ENCODE measurements around the gene APLF. TPM values are rescaled to one million over a fixed set of nuclear protein-coding genes. Genes with fewer than 3 reads are reported as not detected.

Gene APLF
- total RNA-seq (1 to 10 TPM; 1.4 to 3.8 TPM), polyA plus RNA-seq (under 1 TPM; 0.18 to 0.58 TPM)

GRCh38 chr2:68467077-68467960 is at the start of gene APLF, which contains the start of gene FBXO48:
Gene APLF, plus strand, starts transcription at chr2:68467585. Its CDS starts 147 bp downstream, at chr2:68467732.
Gene FBXO48, minus strand, starts transcription at chr2:68467294. Its CDS starts 2,149 bp downstream, at chr2:68465145.
- H3K9ac ChIP-seq (ENCODE audit: low read depth in 1 of 2, low read length in 2 of 2), result peak within 1 kb of the TSS; percentile 90 to 91
- H3K4me3 ChIP-seq (ENCODE audit: low read depth in 1 of 3, low read length in 3 of 3), result peak within 1 kb of the TSS; percentile 84 to 99 (median 87)
- DNase-seq (ENCODE audit: low spot score), result peak; percentile 98
- H3K27ac ChIP-seq (ENCODE audit: low read depth in 1 of 2, low read length in 2 of 2), result peak within 1 kb of the TSS; percentile 78 to 89
- TF ChIP-seq REST (IDR thresholded peaks at IDR 0.05) (peak; percentile 86), MAX (IDR thresholded peaks at IDR 0.05) (peak; percentile 72), FOXA1 (IDR thresholded peaks at IDR 0.05) (no peak), GABPA (IDR thresholded peaks at IDR 0.05 in 1 of 2, conservative IDR thresholded peaks at IDR 0.05 in 1 of 2) (peak; percentile 56 to 82), TAF1 (conservative IDR thresholded peaks at IDR 0.05) (peak; percentile 58), YY1 (IDR thresholded peaks at IDR 0.05) (peak; percentile 96), FOXA2 (IDR thresholded peaks at IDR 0.05) (no peak), HNF4A (conservative IDR thresholded peaks at IDR 0.05) (peak; percentile 30 to 52), RXRA (IDR thresholded peaks at IDR 0.05) (peak; percentile 57 to 67), HNF4G (IDR thresholded peaks at IDR 0.05) (peak; percentile 26), ATF3 (IDR thresholded peaks at IDR 0.05) (peak; percentile 91), EGR1 (IDR thresholded peaks at IDR 0.05; ENCODE audit: low read depth in 2 of 2) (peak in 1 of 2 donors; percentile 45), SP1 (IDR thresholded peaks at IDR 0.05) (peak; percentile 82), CTCF (IDR thresholded peaks at IDR 0.05; ENCODE audit: low read depth, low read length, missing input control) (no peak), JUND (IDR thresholded peaks at IDR 0.05) (peak; percentile 83 to 90), NR2F2 (IDR thresholded peaks at IDR 0.05) (peak; percentile 37), RAD21 (IDR thresholded peaks at IDR 0.05) (peak; percentile 34 to 44), ZBTB33 (IDR thresholded peaks at IDR 0.05) (peak; percentile 95)
- H3K27me3 ChIP-seq (ENCODE audit: control insufficient read depth in 4 of 4, insufficient read depth in 4 of 4, low read length in 3 of 4), result no peaks in the 10 kb centered on the region
- no peaks in the 10 kb centered on the region for H3K36me3 ChIP-seq (ENCODE audit: control insufficient read depth in 4 of 4, insufficient read depth in 3 of 4, low read depth in 1 of 4, low read length in 3 of 4)
- H3K4me1 ChIP-seq (ENCODE audit: control insufficient read depth in 4 of 4, insufficient read depth in 4 of 4, low read length in 3 of 4), result peaks cover 0 to 30% (median 20%) of the 10 kb centered on the region in 4 donors
- whole genome bisulfite sequencing, result under 1% methylated on average over 82 of the region's 82 CpGs
- H3K9me3 ChIP-seq (ENCODE audit: control insufficient read depth in 4 of 4, low read length in 3 of 4), result no peaks in the 10 kb centered on the region

Measured in liver (tissue), 9 donors.